ENCODE results near the gene NKD1.

DNA sequence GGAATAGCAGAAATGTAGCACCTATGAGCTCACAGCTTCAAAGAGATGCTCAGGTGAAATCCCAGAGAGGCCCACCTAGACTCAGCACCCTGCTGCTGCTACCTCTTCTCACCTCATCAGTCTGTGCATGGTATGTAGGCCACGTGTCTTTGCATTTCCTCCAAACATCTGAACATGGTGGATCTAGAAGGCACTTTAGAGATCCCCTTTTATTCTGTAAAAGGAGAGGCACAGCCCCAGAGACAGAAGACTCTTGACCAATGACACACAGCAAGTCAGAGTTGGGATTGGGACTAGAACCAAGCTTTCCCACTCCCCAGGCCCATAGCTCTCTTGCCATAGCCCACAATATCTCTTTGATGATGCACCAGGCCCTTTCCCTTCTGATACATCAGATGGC is 19.4 kb upstream of the NKD1 start:
- TF ChIP-seq, protein P1, sequence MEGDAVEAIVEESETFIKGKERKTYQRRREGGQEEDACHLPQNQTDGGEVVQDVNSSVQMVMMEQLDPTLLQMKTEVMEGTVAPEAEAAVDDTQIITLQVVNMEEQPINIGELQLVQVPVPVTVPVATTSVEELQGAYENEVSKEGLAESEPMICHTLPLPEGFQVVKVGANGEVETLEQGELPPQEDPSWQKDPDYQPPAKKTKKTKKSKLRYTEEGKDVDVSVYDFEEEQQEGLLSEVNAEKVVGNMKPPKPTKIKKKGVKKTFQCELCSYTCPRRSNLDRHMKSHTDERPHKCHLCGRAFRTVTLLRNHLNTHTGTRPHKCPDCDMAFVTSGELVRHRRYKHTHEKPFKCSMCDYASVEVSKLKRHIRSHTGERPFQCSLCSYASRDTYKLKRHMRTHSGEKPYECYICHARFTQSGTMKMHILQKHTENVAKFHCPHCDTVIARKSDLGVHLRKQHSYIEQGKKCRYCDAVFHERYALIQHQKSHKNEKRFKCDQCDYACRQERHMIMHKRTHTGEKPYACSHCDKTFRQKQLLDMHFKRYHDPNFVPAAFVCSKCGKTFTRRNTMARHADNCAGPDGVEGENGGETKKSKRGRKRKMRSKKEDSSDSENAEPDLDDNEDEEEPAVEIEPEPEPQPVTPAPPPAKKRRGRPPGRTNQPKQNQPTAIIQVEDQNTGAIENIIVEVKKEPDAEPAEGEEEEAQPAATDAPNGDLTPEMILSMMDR (IDR thresholded peaks at IDR 0.05): no peak
- no peak for TF ChIP-seq EZH2 (IDR thresholded peaks at IDR 0.05; ENCODE audit: borderline replicate concordance, insufficient read depth, low read depth, low read length, poor library complexity, severe bottlenecking)
